ENCODE results near the gene SRP9.
"Not testable (repeated sequence)": the region's sequence is repeated elsewhere in the genome, so short reads cannot be mapped to it uniquely, and the experiment has no call there.

SRP9 gene

GRCh38 chr1:225814381-225814780 is 36.8 kb downstream of the SRP9 start:
- no peak for DNase-seq (ENCODE audit: low read depth in 2 of 2)

DNA sequence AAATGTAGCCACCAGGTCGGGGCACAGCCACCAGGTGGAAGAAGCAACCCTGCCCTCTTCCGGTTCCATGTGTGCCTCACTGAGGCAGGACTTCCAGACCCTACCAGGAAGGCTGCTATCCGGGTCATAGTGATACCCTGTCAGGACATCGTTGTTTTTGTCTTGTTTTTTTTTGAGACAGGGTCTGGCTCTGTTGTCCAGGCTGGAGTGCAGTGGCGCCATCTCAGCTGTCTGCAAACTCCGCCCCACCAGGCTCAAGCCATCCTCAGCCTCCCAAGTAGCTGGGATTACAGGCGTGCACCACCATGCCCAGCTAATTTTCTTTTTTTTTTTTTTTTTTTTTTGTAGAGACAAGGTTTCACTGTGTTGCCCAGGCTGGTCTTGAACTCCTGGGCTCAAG is 37.5 kb downstream of the SRP9 start:
- not testable (repeated sequence) for DNase-seq (ENCODE audit: low read depth in 2 of 2)

GRCh38 chr1:225815526-225816178 is 38.0 kb downstream of the SRP9 start:
- no peak for DNase-seq (ENCODE audit: low read depth in 2 of 2)

- no peak for DNase-seq (ENCODE audit: low read depth in 2 of 2)
Measured at GRCh38 chr1:225816643-225817538, 39.3 kb downstream of the SRP9 start.

DNA sequence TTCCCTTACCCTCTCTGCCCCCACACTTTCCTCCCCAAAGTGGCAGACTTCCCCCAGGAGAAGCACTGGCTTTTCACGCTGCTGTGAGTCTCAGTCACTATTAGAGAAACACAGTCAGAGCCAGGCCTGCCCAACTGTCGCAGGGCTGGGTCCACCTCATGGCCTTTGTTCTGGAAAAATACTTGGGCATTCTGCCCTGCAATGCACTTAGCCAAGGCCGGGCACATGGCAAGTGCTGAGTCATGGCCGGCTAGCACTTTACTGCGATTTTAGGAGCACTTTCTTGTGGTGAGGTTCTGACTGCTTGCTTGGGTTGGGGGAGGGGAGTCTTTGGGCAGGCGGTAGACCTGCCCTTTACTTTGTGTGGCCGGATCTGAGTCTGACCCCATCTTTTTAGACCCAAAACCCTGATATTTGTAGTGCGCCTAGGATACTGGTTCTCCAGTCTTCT is 40.0 kb downstream of the SRP9 start:
- no peak for DNase-seq (ENCODE audit: low read depth in 2 of 2)

GRCh38 chr1:225818229-225818628 is 40.6 kb downstream of the SRP9 start:
- DNase-seq (ENCODE audit: low read depth in 2 of 2) = no peak

DNA sequence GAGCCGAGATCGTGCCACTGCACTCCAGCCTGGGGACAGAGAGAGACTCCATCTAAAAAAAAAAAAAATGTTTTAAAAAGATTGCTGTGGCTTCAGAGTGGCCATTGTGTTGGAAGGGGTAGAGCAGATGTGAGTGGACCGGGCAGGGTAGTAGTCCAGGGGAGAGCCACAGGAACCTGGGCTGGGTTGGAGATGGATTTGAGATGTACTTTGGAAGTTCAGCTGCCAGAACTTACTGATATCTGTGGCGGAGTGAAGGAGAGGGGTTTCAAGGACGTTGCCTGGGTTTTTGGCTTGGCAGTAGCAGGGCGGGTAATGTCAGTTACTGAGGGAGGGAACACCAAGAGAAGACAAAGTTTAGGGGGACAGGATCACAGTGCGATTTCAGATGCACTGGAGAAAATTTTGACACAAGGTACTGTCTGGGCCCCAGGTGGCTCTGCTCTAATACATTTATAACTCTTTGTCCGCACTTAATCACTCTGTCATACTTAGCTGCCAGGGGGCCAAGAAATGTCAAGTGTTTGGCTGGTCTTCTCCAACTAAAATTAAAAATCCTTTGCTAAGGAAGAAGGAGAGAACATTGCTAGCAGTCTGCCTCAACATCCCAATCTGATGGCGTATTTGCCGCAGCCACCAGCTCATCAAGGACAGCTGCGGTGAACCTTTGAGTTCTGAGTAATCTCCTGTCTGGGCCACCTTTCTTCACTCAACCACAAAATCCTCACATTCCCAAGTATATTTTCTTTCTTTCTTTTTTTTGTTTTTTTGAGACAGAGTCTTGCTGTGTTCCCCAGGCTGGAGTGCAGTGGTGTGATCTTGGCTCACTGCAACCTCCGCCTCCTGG is 41.9 kb downstream of the SRP9 start:
- no peak for DNase-seq (ENCODE audit: low read depth in 2 of 2)

DNA sequence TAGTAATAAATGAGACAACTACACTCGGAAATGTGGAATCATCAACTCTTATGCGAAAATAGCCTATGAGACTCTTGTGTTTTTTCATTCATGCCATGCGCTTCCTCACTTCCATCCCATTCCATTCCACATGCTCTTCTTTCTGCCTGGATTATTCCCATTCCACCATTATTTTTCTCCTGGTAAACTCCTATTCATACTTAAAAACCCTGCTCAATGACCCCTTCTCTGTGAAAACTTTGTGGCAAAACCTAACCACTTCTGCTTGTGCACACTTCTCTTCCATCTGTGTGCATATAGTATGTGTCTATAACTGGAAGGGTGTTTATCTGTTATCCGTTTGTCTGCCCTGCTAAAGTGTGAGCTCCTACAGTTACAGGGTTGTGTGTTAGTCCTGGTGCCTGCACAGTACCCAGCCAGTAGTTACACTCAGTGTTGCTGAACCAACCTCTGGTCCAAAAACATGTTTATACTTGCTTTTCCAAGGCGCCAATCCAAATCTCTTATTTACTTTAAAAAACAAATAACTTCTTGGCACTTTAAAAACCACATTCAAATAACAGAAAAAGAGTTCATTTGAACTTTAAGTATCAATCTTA is 43.0 kb downstream of the SRP9 start:
- no peak for DNase-seq (ENCODE audit: low read depth in 2 of 2)

DNA sequence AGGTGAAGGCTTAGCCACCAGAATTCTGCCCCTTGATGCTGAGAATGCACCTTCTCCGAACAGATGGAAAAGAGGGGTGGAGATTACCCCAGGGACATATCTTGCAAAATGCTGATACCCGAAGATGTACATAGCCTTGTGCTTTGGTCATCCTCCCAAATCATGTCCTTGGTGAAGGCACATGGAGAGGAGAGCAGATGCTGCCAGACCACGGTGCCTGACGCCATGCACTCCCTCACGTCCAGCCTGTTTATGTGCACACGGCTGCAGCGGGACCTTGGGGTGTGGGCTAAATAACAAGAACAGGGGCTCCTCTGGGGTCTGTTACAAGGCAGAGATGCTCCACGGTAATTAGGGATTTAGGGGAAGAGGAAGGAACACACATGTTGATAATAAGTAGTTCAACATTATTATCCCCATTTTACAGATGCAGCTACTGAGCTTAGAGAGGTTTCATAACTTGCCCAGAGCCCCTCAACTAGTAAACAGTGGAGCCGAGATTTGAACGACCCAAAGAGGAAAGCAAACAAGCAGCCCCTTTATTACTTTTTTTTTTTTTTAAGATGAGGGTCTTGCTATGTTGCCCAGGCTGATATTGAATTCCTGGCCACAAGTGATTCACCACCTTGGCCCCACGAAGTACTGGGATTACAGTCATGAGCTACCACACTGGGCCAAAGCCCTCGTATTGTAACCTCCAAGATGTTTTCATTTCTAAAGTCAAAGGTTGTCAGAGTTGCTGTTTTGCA is 45.2 kb downstream of the SRP9 start:
- no peak for DNase-seq (ENCODE audit: low read depth in 2 of 2)

DNA sequence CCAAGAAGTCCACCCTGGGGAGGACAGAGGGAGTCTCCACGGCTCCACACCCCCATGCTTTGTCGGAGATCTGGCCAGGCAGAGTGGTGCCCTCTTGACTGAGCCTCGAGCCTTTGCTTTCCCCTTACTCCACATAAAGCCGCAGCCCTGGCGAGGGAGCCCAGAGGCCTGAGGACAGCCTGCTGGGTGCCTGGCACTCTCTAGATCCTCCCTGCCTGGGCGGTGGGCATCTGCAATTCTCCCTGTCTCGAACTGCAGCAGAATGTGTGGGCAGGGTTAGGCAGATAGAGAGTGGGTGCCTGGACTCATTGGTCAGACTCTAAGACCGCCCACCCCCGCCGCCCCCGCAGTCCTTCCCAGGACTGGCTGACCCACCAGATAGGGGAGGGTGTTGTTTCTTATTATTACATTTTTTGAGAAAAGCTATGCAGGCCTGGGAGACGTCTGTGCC is 46.2 kb downstream of the SRP9 start:
- DNase-seq (ENCODE audit: low read depth in 2 of 2) = no peak

GRCh38 chr1:225824533-225824941 is 46.9 kb downstream of the SRP9 start:
- no peak for DNase-seq (ENCODE audit: low read depth in 2 of 2)

DNA sequence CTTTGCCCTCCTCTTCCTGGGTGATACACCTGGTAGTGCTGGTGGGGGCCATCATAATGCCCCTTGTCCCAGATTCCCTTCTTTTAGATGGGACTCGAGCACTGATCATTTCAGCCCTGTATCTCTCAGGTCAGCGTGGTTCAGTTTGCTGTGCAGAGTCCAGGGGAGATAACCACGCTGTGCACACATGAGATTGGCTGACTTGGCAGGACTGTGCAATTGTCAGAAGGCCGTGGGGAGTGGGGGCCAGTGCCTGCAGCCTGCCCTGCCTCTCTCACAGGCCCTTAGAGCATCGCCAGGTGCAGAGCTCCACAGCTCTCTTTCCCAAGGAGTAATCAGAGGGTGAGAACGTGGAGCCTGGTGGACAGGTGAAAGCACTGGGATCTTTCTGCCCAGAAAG is 47.5 kb downstream of the SRP9 start:
- no peak for DNase-seq (ENCODE audit: low read depth in 2 of 2)

DNA sequence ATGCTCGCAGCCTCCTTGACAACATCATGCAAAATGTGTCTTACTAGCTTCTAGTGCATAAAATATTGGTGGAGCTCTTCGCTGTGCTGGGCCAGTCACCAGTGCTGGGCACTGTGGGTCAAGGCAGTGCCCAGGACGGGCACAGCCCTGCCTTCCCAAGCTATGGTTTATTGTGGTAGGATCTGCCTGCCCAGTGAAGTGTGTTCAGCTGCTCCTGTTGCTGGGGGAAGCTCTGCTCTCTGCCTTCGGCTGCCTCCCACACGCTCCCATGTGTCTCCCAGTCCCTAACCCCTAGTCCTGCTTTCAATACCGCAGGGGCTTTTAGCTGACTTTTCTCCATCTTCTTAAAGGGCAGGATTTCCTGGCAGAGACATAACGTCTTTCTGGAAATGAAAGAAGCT is 48.0 kb downstream of the SRP9 start:
- DNase-seq (ENCODE audit: low read depth in 2 of 2) = no peak

- no peak for DNase-seq (ENCODE audit: low read depth in 2 of 2)
Measured at GRCh38 chr1:225827076-225827475, 49.5 kb downstream of the SRP9 start.

DNA sequence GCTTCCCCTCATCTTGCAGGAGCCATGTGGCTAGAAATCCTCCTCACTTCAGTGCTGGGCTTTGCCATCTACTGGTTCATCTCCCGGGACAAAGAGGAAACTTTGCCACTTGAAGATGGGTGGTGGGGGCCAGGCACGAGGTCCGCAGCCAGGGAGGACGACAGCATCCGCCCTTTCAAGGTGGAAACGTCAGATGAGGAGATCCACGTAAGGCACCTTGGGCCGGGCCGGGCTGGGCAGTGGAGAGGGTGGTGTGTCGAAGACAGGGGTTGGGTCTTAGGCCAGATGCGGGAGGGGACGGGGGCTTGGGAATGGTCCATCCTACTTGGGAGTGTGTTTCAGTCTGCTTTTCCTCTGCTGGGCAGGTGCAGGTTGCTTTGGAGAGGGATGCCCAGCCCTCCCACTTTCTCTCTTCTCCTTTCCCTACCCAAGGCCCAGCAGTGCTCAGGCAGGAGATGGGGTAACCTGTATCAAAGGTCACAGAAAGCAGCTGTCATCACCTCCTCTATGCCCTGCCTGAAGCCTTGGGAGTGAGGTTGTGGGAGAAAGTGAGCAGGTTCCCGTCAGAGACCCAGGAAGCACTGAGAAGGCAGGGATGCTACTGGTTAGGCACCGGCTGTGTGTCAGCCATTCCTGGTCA is 51.2 kb downstream of the SRP9 start:
- no peak for DNase-seq (ENCODE audit: low read depth in 2 of 2)

DNA sequence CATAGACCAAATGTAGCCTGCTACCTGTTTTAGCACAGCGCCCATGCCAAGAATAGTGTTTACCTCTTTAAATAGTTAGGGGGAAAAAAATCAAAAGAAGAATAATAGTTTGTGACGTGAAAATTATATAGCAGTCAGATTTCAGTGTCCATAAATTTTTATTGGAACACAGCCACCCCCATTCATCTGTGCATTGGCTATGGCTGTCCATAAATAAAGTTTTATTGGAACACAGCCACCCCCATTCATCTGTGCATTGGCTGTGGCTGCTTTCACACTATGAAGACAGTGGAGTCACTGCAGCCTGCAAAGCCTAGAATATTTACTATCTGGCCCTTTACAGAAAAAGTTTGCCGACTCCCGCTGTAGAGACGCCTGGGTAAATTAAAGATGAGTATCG is 53.2 kb downstream of the SRP9 start:
- DNase-seq (ENCODE audit: low read depth in 2 of 2) = no peak

- DNase-seq (ENCODE audit: low read depth in 2 of 2) = no peak
Measured at GRCh38 chr1:225834417-225835329, 57.0 kb downstream of the SRP9 start.

DNA sequence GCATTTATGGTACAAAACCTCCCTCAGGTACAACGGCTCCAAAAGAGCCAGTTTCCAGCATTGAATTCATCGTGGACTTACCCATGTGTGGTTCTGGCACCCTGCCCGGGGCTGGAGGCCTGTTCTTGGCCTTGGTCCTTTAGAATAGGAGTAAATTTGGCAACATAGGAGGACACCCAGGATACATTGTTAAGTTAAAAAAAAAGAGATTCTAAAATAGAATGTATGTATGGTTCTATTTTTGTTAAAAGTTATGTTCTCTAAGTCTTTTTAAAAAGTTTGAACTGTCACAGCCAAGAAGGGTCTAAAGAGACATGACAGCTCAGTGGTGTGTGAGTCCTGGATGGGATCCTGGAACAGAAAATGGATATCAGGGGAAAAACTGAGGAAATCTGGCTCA is 58.2 kb downstream of the SRP9 start:
- DNase-seq (ENCODE audit: low read depth in 2 of 2) = no peak

DNA sequence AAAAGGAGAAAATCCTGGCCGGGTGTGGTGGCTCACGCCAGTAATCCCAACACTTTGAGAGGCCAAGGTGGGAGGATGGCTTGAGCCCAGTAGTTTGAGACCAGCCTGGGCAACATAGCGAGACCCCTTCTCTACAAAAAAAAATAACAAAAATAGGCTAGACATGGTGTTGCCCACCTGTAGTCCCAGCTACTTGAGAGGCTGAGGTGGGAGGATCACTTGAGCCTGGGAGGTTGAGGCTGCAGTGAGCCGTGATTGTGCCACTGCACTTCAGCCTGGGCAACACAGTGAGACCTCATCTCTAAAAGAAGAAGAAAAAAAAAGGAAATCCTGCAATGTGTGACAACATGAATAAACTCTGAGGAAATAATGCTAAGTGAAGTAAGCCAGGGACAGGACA is 58.7 kb downstream of the SRP9 start:
- DNase-seq (ENCODE audit: low read depth in 2 of 2) = not testable (repeated sequence)
